Inferior parietal cortex (tissue), 1 donor: ENCODE data around the gene TSPO.

ENCODE experiments used
- DNase-seq: peaks from one replicate; pipeline ENCODE4 v3.0.0-alpha.2; 2016; ENCODE audit errors: extremely low spot score

The TSPO gene

GRCh38 chr22:43159484-43160178, 8.3 kb downstream of the TSPO start:
- DNase-seq, result no peak

GRCh38 chr22:43160497-43161126, 9.3 kb downstream of the TSPO start:
- DNase-seq, result no peak

GRCh38 chr22:43162412-43163150, 11.2 kb downstream of the TSPO start:
- DNase-seq, result no peak

- DNase-seq, result no peak
These were observed 12.0 kb downstream of the TSPO start for GRCh38 chr22:43163241-43163795.

GRCh38 chr22:43164636-43165035, 13.3 kb downstream of the TSPO start:
- no peak for DNase-seq

- DNase-seq, result no peak
These were observed 15.0 kb downstream of the TSPO start for GRCh38 chr22:43166132-43166930.

GRCh38 chr22:43167001-43167589, 15.7 kb downstream of the TSPO start:
- DNase-seq, result no peak

GRCh38 chr22:43168471-43169309, 17.3 kb downstream of the TSPO start:
- no peak for DNase-seq

- no peak for DNase-seq
These were observed 18.2 kb downstream of the TSPO start for GRCh38 chr22:43169310-43170130.

- no peak for DNase-seq
These were observed 18.7 kb downstream of the TSPO start for GRCh38 chr22:43170131-43170480.

- no peak for DNase-seq
These were observed 19.7 kb downstream of the TSPO start for GRCh38 chr22:43171019-43171491.

GRCh38 chr22:43171607-43172006, 20.2 kb downstream of the TSPO start:
- DNase-seq, result no peak

GRCh38 chr22:43172191-43172590, 20.8 kb downstream of the TSPO start:
- DNase-seq, result no peak

GRCh38 chr22:43173566-43173965, 22.2 kb downstream of the TSPO start:
- no peak for DNase-seq

GRCh38 chr22:43173976-43174720, 22.8 kb downstream of the TSPO start:
- DNase-seq, result no peak

GRCh38 chr22:43174941-43175531, 23.7 kb downstream of the TSPO start:
- no peak for DNase-seq

GRCh38 chr22:43176090-43176489, 24.7 kb downstream of the TSPO start:
- DNase-seq, result no peak

GRCh38 chr22:43177479-43177878, 26.1 kb downstream of the TSPO start:
- no peak for DNase-seq
